ENCODE measurements around the gene IGF2R.
"Not testable (repeated sequence)": the region's sequence is repeated elsewhere in the genome, so short reads cannot be mapped to it uniquely, and the experiment has no call there.

The IGF2R gene

DNA sequence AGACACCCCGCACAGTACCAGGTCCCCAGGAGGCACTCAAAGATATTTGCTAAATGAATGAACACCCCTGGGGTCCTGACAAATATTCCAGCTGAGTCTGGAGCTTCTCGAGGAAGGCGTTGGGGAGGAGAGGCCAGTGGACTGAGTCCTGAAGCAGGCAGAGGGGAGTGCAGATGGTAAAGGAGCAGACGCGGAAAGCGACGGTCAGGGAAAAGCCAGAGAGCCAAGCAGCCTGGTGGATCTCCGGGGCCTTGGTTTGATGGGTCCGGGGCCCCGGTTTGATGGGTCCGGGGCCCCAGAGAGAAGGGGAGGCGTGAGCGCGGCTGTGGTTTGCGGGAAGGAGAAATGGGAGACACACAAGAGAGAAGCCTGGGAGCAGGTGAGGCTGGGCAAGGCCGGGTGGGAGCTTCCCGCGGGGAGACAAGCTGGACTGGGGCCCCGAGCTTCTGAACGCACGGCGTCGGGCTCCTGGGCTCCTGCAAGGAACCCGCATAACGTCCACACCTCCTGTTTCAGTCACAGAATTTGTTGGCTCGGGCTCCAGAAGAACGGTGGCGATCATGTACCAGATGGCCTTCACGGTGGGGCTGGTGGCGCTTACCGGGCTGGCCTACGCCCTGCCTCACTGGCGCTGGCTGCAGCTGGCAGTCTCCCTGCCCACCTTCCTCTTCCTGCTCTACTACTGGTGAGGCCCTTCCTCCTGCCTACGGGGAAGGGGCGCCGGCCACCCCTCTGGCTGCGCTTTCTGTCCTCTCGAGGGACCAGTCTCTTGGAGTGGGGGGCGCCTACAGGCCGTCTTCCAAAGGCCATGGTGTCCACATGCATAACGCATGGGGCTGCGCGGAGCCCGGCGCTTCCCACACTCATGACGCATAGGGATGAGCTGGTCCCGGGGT lies 164.8 kb downstream of the IGF2R start:
- no peak overlapping the region for H3K9ac ChIP-seq (ENCODE audit: low read length)
- no peak overlapping the region for H3K4me3 ChIP-seq (ENCODE audit: low read depth in 1 of 2, low read length in 2 of 2)
- H3K9me3 ChIP-seq (ENCODE audit: low read length): no peaks in the 10 kb centered on the region
- H3K4me1 ChIP-seq (ENCODE audit: insufficient read depth, low read length): peaks cover 5% of the 10 kb centered on the region
- H3K27ac ChIP-seq (ENCODE audit: low read depth, low read length): no peak overlapping the region
- no peaks in the 10 kb centered on the region for H3K36me3 ChIP-seq (ENCODE audit: insufficient read depth, low read length)
- H3K27me3 ChIP-seq (ENCODE audit: control insufficient read depth in 1 of 2, insufficient read depth in 2 of 2, low read length in 2 of 2): no peaks in the 10 kb centered on the region

DNA sequence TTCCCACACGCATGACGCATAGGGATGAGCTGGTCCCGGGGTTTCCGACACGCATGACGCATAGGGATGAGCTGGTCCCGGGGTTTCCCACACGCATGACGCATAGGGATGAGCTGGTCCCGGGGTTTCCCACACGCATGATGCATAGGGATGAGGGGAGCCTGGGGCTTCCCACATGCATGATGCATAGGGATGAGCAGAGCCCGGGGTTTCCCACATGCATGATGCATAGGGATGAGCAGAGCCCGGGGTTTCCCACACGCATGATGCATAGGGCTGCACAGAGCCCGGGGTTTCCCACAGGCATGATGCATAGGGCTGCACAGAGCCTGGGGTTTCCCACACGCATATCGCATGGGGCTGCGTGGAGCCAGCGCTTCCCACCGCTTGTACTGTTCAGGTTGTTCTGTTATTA lies 165.5 kb downstream of the IGF2R start:
- H3K4me1 ChIP-seq (ENCODE audit: insufficient read depth, low read length): peaks cover 11% of the 10 kb centered on the region
- not testable (repeated sequence) for H3K9me3 ChIP-seq (ENCODE audit: low read length); H3K27me3 ChIP-seq (ENCODE audit: control insufficient read depth in 1 of 2, insufficient read depth in 2 of 2, low read length in 2 of 2); H3K27ac ChIP-seq (ENCODE audit: low read depth, low read length); H3K4me3 ChIP-seq (ENCODE audit: low read depth in 1 of 2, low read length in 2 of 2); H3K9ac ChIP-seq (ENCODE audit: low read length); H3K36me3 ChIP-seq (ENCODE audit: insufficient read depth, low read length)

DNA sequence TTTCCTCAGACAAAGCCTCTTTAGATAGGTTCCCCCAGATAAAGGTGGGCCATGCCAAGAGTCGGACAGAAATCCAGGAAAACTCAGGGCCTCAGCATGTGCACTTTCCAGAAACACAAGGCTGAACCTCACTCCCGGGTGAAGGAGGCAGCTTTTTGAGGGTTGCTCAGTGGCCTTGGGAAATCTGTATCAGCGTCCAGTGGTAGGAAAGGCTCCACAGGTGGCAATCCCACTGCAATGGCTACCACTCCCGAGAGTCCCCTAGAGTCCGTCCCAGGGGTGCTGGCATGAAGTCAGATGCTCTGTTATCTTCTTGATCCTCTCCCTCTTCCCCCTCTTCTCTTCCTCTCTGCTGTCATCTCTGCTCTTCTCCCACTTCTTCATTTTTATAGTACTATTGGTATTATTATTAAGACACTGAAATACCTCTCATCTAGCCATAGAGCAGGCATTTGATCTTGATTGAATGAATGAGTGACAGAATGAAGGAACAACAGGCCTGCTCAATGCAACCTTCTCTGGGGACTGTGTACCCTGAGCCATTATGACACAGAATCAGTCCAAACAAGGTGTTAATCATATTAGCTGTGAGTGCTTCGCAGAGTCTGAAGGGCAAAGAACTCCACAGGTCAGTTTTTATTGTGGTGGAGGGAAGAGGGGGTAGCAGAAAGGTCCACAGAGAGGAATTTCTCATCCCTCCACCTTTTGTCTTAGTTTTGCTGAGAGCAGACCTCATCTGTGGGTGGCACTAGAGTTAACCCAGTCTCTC lies 166.1 kb downstream of the IGF2R start:
- no peaks in the 10 kb centered on the region for H3K9me3 ChIP-seq (ENCODE audit: low read length)
- H3K4me3 ChIP-seq (ENCODE audit: low read depth in 1 of 2, low read length in 2 of 2): no peak overlapping the region
- peaks cover 18% of the 10 kb centered on the region for H3K4me1 ChIP-seq (ENCODE audit: insufficient read depth, low read length)
- no peak overlapping the region for H3K9ac ChIP-seq (ENCODE audit: low read length)
- no peak overlapping the region for H3K27ac ChIP-seq (ENCODE audit: low read depth, low read length)
- no peaks in the 10 kb centered on the region for H3K27me3 ChIP-seq (ENCODE audit: control insufficient read depth in 1 of 2, insufficient read depth in 2 of 2, low read length in 2 of 2)
- H3K36me3 ChIP-seq (ENCODE audit: insufficient read depth, low read length): no peaks in the 10 kb centered on the region

DNA sequence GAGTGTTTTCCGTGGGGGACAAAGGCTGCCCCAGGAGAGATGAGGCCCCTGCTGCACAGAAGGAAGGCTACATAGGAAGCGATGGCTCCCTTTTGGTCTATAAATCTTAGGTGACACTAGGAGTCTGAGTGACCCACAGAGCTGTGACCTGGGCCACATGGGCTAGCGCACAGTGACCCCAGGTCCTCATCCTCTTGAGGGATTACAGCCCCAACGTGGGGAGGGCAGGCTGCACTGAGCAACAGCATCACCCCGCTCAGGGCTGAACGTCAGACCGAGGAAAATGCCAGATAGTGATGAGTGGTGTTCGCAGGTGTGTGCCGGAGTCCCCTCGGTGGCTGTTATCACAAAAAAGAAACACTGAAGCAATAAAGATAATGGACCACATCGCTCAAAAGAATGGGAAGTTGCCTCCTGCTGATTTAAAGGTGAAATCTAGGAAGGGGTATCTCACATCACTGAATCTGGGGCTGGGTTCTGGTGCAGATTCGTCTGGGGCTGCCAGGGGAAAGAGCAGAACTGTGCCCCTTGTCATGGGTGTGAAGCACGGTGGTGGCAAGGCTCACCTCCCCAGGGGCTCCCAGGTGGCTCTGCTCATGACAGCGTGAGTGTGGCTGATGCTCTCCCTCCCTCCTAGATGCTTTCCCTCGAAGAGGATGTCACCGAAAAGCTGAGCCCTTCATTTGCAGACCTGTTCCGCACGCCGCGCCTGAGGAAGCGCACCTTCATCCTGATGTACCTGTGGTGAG lies 167.2 kb downstream of the IGF2R start:
- peaks cover 28% of the 10 kb centered on the region for H3K4me1 ChIP-seq (ENCODE audit: insufficient read depth, low read length)
- H3K4me3 ChIP-seq (ENCODE audit: low read depth in 1 of 2, low read length in 2 of 2): no peak overlapping the region
- no peaks in the 10 kb centered on the region for H3K9me3 ChIP-seq (ENCODE audit: low read length)
- H3K27ac ChIP-seq (ENCODE audit: low read depth, low read length): no peak overlapping the region
- no peaks in the 10 kb centered on the region for H3K36me3 ChIP-seq (ENCODE audit: insufficient read depth, low read length)
- H3K9ac ChIP-seq (ENCODE audit: low read length): no peak overlapping the region
- no peaks in the 10 kb centered on the region for H3K27me3 ChIP-seq (ENCODE audit: control insufficient read depth in 1 of 2, insufficient read depth in 2 of 2, low read length in 2 of 2)

DNA sequence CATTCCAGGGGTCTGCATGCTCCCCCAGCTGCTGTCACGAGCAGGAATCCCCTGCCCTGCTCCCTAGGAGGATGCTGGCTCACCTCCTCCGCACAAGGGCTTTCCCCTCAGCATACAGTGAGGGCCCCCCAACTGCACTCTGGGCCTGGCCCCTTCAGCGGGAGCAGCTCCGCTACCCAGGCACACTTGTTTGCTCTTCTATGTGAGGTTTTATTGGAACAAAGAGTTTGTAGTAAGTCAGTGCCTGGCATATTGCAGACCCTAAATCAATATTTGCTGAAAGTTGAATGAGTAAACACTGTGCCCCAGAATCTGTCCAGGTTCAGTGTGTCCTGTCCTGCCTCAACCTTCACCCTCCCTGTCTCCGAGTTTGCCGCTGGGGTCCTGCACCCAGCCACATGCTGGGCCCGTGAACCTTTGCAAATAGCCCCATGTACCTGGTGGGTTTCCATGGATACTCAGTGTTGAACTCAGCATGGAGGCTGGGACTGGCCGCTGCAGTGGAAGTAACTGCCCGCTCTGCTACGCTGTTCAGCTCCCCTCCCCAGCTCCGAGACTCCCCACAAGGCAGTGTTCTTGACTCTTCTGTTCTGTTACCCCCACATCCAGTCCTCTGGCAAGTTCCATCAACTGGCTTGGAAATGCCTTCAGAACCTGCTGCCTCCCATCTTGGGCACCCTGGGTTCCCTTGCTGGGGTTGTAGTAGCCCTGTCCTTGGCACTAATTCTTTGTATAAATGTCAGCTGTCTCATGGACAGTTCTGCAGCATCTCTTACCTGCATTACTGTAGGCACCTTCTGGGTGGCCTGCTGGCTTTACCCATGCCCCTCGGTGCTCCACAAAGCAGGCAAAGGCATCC lies 168.5 kb downstream of the IGF2R start:
- H3K27ac ChIP-seq (ENCODE audit: low read depth, low read length): no peak overlapping the region
- no peaks in the 10 kb centered on the region for H3K9me3 ChIP-seq (ENCODE audit: low read length)

DNA sequence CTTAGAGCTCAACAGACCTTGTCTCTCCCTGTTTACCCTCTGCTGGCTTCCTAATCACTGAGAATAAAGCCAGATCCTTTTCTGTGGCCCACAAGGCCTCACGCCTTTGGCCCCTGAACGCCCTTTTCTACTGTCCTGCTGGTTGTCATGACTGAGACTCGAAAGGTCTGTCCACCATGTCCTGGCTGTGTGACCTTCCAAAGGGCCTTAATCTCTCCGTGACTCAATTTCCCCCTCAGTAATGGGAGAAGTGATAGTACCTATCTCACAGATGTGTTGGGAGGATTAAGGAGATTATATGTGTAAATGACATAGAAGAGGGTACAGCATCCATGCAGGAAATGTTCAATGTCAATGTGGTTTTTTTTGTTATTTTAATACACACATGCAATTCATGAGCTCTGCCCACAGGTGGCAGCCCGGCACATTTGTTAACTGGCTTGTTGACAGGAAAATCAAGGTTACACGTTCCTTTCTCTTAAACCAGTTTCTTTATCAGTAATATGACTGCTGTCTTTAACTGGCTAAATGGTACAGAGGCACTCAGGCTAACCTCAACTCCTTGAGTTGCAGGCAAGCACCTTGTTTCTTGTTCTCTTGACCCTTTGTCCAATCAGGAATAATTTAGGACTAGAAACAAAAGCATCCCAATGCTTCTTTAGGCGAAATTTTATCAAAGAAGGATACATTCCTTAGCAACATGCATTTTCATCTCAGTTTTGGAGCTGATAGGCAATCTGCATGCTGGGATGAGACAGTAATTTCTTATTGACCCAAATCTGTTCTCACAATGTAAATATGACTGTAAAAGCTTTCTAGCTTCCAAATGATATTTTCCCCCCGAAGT lies 169.3 kb downstream of the IGF2R start:
- no peak overlapping the region for H3K27ac ChIP-seq (ENCODE audit: low read depth, low read length)
- H3K9ac ChIP-seq (ENCODE audit: low read length): no peak overlapping the region
- H3K4me3 ChIP-seq (ENCODE audit: low read depth in 1 of 2, low read length in 2 of 2): no peak overlapping the region
- peaks cover 42% of the 10 kb centered on the region for H3K4me1 ChIP-seq (ENCODE audit: insufficient read depth, low read length)
- no peaks in the 10 kb centered on the region for H3K36me3 ChIP-seq (ENCODE audit: insufficient read depth, low read length)
- no peaks in the 10 kb centered on the region for H3K9me3 ChIP-seq (ENCODE audit: low read length)
- H3K27me3 ChIP-seq (ENCODE audit: control insufficient read depth in 1 of 2, insufficient read depth in 2 of 2, low read length in 2 of 2): no peaks in the 10 kb centered on the region

More for the DNA sequence above, 168.5 kb downstream of the IGF2R start:
- no peaks in the 10 kb centered on the region for H3K36me3 ChIP-seq (ENCODE audit: insufficient read depth, low read length)
- H3K9ac ChIP-seq (ENCODE audit: low read length): no peak overlapping the region
- H3K27me3 ChIP-seq (ENCODE audit: control insufficient read depth in 1 of 2, insufficient read depth in 2 of 2, low read length in 2 of 2): no peaks in the 10 kb centered on the region
- H3K4me3 ChIP-seq (ENCODE audit: low read depth in 1 of 2, low read length in 2 of 2): no peak overlapping the region
- peaks cover 41% of the 10 kb centered on the region for H3K4me1 ChIP-seq (ENCODE audit: insufficient read depth, low read length)

DNA sequence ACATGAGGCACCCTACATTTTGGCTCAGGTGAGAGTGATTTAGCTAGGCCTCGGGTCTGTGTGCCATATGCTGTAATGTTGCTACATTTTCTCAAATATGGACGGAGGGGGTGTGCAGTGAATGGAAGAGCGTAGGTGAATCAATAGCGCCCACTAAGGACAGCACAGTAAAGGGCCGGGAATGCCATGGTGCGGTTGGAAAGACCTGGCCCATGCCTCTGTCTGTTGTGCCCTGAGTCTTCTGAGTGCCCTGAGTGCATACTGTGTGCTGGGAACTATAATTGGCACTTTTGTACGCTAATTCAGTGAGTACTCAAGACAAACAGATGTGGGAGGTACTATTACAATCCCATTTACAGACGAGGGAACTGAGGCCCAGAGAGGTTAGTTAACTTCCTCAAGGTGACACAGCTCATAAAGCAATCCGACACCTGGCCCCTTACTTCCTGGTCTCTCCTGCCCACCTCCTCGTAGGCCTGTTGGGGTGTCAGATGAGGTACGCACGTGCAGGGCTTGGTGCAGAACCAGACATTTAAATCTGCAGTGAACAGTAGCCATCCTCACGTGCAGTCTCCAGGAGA lies 170.0 kb downstream of the IGF2R start:
- peaks cover 42% of the 10 kb centered on the region for H3K4me1 ChIP-seq (ENCODE audit: insufficient read depth, low read length)
- no peaks in the 10 kb centered on the region for H3K36me3 ChIP-seq (ENCODE audit: insufficient read depth, low read length)
- no peak overlapping the region for H3K27ac ChIP-seq (ENCODE audit: low read depth, low read length)
- no peaks in the 10 kb centered on the region for H3K9me3 ChIP-seq (ENCODE audit: low read length)
- H3K27me3 ChIP-seq (ENCODE audit: control insufficient read depth in 1 of 2, insufficient read depth in 2 of 2, low read length in 2 of 2): no peaks in the 10 kb centered on the region
- no peak overlapping the region for H3K9ac ChIP-seq (ENCODE audit: low read length)
- no peak overlapping the region for H3K4me3 ChIP-seq (ENCODE audit: low read depth in 1 of 2, low read length in 2 of 2)

DNA sequence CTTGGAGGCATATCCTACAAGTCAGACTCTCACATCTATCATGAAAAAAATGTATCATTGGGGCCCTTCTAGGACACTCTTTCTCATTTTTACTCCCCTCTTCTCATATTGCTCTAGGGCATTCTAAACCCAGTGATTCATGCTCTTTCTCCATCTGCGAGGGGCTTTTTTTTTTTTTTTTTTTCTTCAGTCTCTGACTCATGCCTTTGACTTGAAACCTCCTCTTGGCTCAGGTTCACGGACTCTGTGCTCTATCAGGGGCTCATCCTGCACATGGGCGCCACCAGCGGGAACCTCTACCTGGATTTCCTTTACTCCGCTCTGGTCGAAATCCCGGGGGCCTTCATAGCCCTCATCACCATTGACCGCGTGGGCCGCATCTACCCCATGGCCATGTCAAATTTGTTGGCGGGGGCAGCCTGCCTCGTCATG lies 170.6 kb downstream of the IGF2R start:
- Histone ChIP-seq H3K36me3 (ENCODE audit: insufficient read depth, low read length) (no peaks in the 10 kb centered on the region), H3K4me3 (ENCODE audit: low read depth in 1 of 2, low read length in 2 of 2) (no peak overlapping the region), H3K27me3 (ENCODE audit: control insufficient read depth in 1 of 2, insufficient read depth in 2 of 2, low read length in 2 of 2) (no peaks in the 10 kb centered on the region), H3K27ac (ENCODE audit: low read depth, low read length) (peak overlapping the region; percentile 38), H3K9ac (ENCODE audit: low read length) (no peak overlapping the region), H3K9me3 (ENCODE audit: low read length) (no peaks in the 10 kb centered on the region), H3K4me1 (ENCODE audit: insufficient read depth, low read length) (peaks cover 42% of the 10 kb centered on the region)

DNA sequence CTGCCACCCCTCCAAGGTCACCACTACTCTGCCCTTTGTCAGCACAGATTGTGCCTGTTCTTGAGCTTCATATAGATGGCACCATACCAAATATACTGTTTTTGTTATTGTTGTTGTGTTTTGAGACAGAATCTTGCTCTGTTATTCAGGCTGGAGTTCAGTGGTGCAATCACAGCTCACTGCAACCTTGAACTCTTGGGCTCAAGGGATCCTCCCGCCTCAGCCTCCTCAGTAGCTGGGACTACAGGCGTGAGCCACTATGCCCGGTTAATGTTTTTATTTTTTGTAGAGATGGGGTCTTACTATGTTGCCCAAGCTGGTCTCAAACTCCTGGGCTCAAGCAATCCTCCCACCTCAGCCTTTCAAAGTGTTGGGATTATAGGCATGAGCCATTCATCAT lies 171.6 kb downstream of the IGF2R start:
- not testable (repeated sequence) for H3K9ac ChIP-seq (ENCODE audit: low read length)
- peak overlapping the region; percentile 81 for H3K27ac ChIP-seq (ENCODE audit: low read depth, low read length)

More for the DNA sequence above, 171.6 kb downstream of the IGF2R start:
- H3K27me3 ChIP-seq (ENCODE audit: control insufficient read depth in 1 of 2, insufficient read depth in 2 of 2, low read length in 2 of 2); H3K9me3 ChIP-seq (ENCODE audit: low read length); H3K4me3 ChIP-seq (ENCODE audit: low read depth in 1 of 2, low read length in 2 of 2); H3K36me3 ChIP-seq (ENCODE audit: insufficient read depth, low read length): not testable (repeated sequence)
- peaks cover 42% of the 10 kb centered on the region for H3K4me1 ChIP-seq (ENCODE audit: insufficient read depth, low read length)
